A549 (cell line): Measurements from ENCODE around the gene GRIK4. TPM values are rescaled to one million over a fixed set of nuclear protein-coding genes. Genes with fewer than 3 reads are reported as not detected.

ENCODE experiments used
- ATAC-seq, 2 experiments: fragments of 200-7000 bp in 1 of 2; fragments of >200 bp in 1 of 2; cut with Nextera tagmentation in 1 of 2; cut with Tn5 transposase in 1 of 2; 3 replicates each; pipeline versions ENCODE4 v1.8.0 to v1.9.1; 2018 to 2020; ENCODE audit warnings: mild to moderate bottlenecking in 1 of 2, moderate library complexity in 1 of 2
- CTCF ChIA-PET: fragments of 300-600 bp; sonication (Branson Sonifier 250); formaldehyde crosslinking; extraction: SDS; loops from one replicate; lab custom pipeline; 2021; ENCODE audit warnings: antibody characterized with exemption, inconsistent platforms; lab: Yijun Ruan, JAX
- POLR2A ChIA-PET: fragments of 350-600 bp; formaldehyde crosslinking; extraction: SDS; loops from one replicate; lab custom pipeline; 2021; ENCODE audit warnings: antibody characterized with exemption, inconsistent platforms; lab: Yijun Ruan, JAX
- DNase-seq, 2 experiments: peaks; one replicate each; pipeline versions ENCODE4 v3.0.0 to v3.0.0-alpha.2; 2011 to 2016; ENCODE audit warnings: low read depth in 1 of 2, low spot score in 1 of 2
- FAIRE-seq: peaks from 2 replicates; lab custom pipeline; 2011; peaks lifted over from hg19 to GRCh38; lab: Jason Lieb, UNC
- H3K27ac ChIP-seq, 2 experiments: fragments of >200 bp; sonication (Bioruptor Twin); formaldehyde crosslinking; 3 replicates each; pipeline ENCODE4 v1.5.1; 2016 to 2017
- H3K4me1 ChIP-seq: fragments of >200 bp; sonication (Bioruptor Twin); formaldehyde crosslinking; 3 replicates; pipeline ENCODE4 v1.6.1; 2016
- H3K4me2 ChIP-seq: fragments of >200 bp; sonication (Bioruptor Twin); formaldehyde crosslinking; 3 replicates; pipeline ENCODE4 v1.6.1; 2016
- H3K4me3 ChIP-seq: fragments of >200 bp; sonication (Bioruptor Twin); formaldehyde crosslinking; 3 replicates; pipeline ENCODE4 v1.5.1; 2016
- H3K9me3 ChIP-seq: fragments of >200 bp; sonication (Bioruptor Twin); formaldehyde crosslinking; 3 replicates; pipeline ENCODE4 v1.6.1; 2016
- BCL3 ChIP-seq: fragments of >200 bp; sonication (Bioruptor Twin); formaldehyde crosslinking; IDR thresholded peaks from 3 replicates; pipeline ENCODE4 v1.6.1; 2016
- BHLHE40 ChIP-seq: IDR thresholded peaks from 2 replicates; pipeline ENCODE4 v1.6.1; 2012; ENCODE audit warnings: low read depth, low read length, inconsistent platforms
- CBX2 ChIP-seq: fragments of 200-600 bp; sonication (generic); IDR thresholded peaks from 2 replicates; pipeline ENCODE4 v1.6.1; 2016; ENCODE audit warnings: low read depth, mild to moderate bottlenecking, borderline replicate concordance
- CBX8 ChIP-seq: fragments of 200-600 bp; sonication (generic); IDR thresholded peaks from 2 replicates; pipeline ENCODE4 v1.6.1; 2016
- CHD4 ChIP-seq: fragments of 200-600 bp; sonication (generic); IDR thresholded peaks from 2 replicates; pipeline ENCODE4 v1.6.1; 2016; ENCODE audit warnings: antibody characterized with exemption, mild to moderate bottlenecking, borderline replicate concordance
- ELK1 ChIP-seq: fragments of 150-350 bp; IDR thresholded peaks from 2 replicates; pipeline ENCODE4 v1.6.1; 2014; ENCODE audit warnings: low read depth, mild to moderate bottlenecking, low read length
- EP300 ChIP-seq, 2 experiments: fragments of >200 bp; sonication (Bioruptor Twin); formaldehyde crosslinking; IDR thresholded peaks; 2 replicates in 1 of 2; 3 replicates in 1 of 2; pipeline ENCODE4 v1.6.1; 2016 to 2017
- FOXS1 ChIP-seq: fragments of 250-450 bp; sonication (Bioruptor Pico); IDR thresholded peaks from 2 replicates; pipeline ENCODE4 v1.5.0; 2020; ENCODE audit warnings: mild to moderate bottlenecking, moderate library complexity
- HOXA7 ChIP-seq: fragments of 250-450 bp; sonication (Bioruptor Pico); IDR thresholded peaks from 2 replicates; pipeline ENCODE4 v1.5.0; 2020; ENCODE audit warnings: mild to moderate bottlenecking, moderate library complexity
- HOXB5 ChIP-seq: fragments of 250-450 bp; sonication (Bioruptor Pico); IDR thresholded peaks from 2 replicates; pipeline ENCODE4 v1.5.0; 2020; ENCODE audit warnings: mild to moderate bottlenecking, moderate library complexity
- JUNB ChIP-seq: fragments of >200 bp; sonication (Bioruptor Twin); formaldehyde crosslinking; IDR thresholded peaks from 2 replicates; pipeline ENCODE4 v1.6.1; 2016
- KDM1A ChIP-seq: fragments of 200-600 bp; sonication (generic); IDR thresholded peaks from 2 replicates; pipeline ENCODE4 v1.6.1; 2016; ENCODE audit warnings: low read depth, mild to moderate bottlenecking
- KDM5A ChIP-seq: fragments of 200-600 bp; sonication (generic); IDR thresholded peaks from 2 replicates; pipeline ENCODE4 v1.6.1; 2016; ENCODE audit warnings: antibody characterized with exemption, mild to moderate bottlenecking
- NFE2L2 ChIP-seq: fragments of 150-350 bp; conservative IDR thresholded peaks from 2 replicates; pipeline ENCODE4 v1.6.1; 2014; ENCODE audit warnings: low read length
- NPAS2 ChIP-seq: fragments of 250-450 bp; sonication (Bioruptor Pico); IDR thresholded peaks from 2 replicates; pipeline ENCODE4 v1.8.0; 2022; ENCODE audit warnings: mild to moderate bottlenecking, moderate library complexity, borderline replicate concordance
- NR3C1 ChIP-seq: fragments of >200 bp; sonication (Bioruptor Twin); formaldehyde crosslinking; IDR thresholded peaks from 3 replicates; pipeline ENCODE4 v1.6.1; 2017
- POLR2A ChIP-seq: IDR thresholded peaks from 2 replicates; pipeline ENCODE4 v1.6.1; 2012; ENCODE audit warnings: mild to moderate bottlenecking, low read length
- POLR2AphosphoS2 ChIP-seq: conservative IDR thresholded peaks from 2 replicates; pipeline ENCODE4 v1.6.1; 2012; ENCODE audit warnings: low read length, improper control_type of control experiment, inconsistent platforms
- RAD21 ChIP-seq, 2 experiments: fragments of >200 bp in 1 of 2; sonication (Bioruptor Twin) in 1 of 2; formaldehyde crosslinking in 1 of 2; IDR thresholded peaks in 1 of 2; conservative IDR thresholded peaks in 1 of 2; 2 replicates in 1 of 2; 3 replicates in 1 of 2; pipeline ENCODE4 v1.6.1; 2012 to 2018; ENCODE audit warnings: inconsistent platforms in 1 of 2
- RARB ChIP-seq: fragments of 250-450 bp; sonication (Bioruptor Pico); IDR thresholded peaks from 2 replicates; pipeline ENCODE4 v1.8.0; 2021; ENCODE audit warnings: mild to moderate bottlenecking, moderate library complexity
- RFX5 ChIP-seq: fragments of 450-650 bp; IDR thresholded peaks from 2 replicates; pipeline ENCODE4 v1.7.1; 2014; ENCODE audit warnings: antibody characterized with exemption, mild to moderate bottlenecking, moderate library complexity
- TP53 ChIP-seq: fragments of 250-450 bp; sonication (Bioruptor Pico); IDR thresholded peaks from 2 replicates; pipeline ENCODE4 v1.5.0; 2021; ENCODE audit warnings: mild to moderate bottlenecking, moderate library complexity
- ZC3H11A ChIP-seq: fragments of 450-650 bp; IDR thresholded peaks from 2 replicates; pipeline ENCODE4 v1.6.1; 2014; ENCODE audit warnings: antibody characterized with exemption, mild to moderate bottlenecking
- ZSCAN20 ChIP-seq: fragments of 250-450 bp; sonication (Bioruptor Pico); IDR thresholded peaks from 2 replicates; pipeline ENCODE4 v1.8.0; 2022; ENCODE audit warnings: mild to moderate bottlenecking, moderate library complexity
- WGBS: methylation state at CpG from one replicate; pipeline ENCODE4 v1.1.6; 2017; ENCODE audit errors: missing lambda C conversion rate; 5-methylcytosine and 5-hydroxymethylcytosine counted together
- polyA plus RNA-seq, 4 experiments: library from polyadenylated mRNA; depleted of rRNA in 3 of 4; stranded (reverse); fragments of >200 nt; fragmentation: RNase III in 1 of 4; extraction: RNeasy Plus Mini Kit Qiagen cat#74134 plus additional on column Dnase treatment in 1 of 4; gene quantifications; 2 replicates in 3 of 4; 3 replicates in 1 of 4; pipeline ENCODE4 v1.2.3, GENCODE V29; 2011 to 2017
- TF ChIP-seq, protein P1 (sequence below): fragments of 250-450 bp; sonication (Bioruptor Pico); IDR thresholded peaks from 2 replicates; pipeline ENCODE4 v1.5.0; 2021; ENCODE audit warnings: mild to moderate bottlenecking, moderate library complexity, borderline replicate concordance
- TF ChIP-seq, protein P2 (sequence below): fragments of 450-650 bp; IDR thresholded peaks from 2 replicates; pipeline ENCODE4 v1.6.1; 2014; ENCODE audit warnings: antibody characterized with exemption

GRIK4 gene
- polyA plus RNA-seq, 2 of the 4 experiments (the other 2 are of a cell fraction) = 0.01 TPM; not detected in 1

DNA sequence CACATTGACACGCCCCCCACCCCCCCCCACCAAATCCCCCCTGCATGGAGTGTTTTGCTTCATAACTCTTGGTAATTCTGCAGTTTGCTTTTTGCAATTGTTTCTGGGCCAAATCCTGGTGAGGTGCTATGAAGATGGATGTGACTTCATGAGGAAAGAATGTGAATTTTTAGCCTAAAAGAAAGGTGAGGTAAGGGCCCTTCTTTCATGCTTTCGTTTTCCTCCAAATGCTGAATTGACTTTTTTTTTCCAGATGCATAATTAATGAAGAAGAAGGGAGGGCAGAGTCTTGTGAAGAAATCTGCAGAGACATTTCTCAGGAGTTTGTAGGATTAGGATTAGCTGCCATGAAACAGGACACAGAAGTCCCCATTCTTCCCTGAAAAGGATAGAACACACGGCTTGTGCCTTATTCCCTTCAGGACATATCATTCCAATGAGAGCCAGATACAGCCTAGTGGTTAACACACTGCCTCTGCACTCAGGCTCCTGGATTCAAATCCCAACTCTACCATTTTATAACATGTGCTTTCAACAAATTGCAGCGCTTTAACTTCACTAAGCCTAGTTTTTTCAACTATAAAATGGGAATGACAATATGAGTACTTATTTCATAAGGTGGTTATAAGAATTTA is 492.8 kb downstream of the GRIK4 start:
- ATAC-seq = no peak

GRCh38 chr11:121006922-121007321 is 495.4 kb downstream of the GRIK4 start:
- no peaks in the 10 kb centered on the region; the same call in 2 of the 3 replicates for H3K9me3 ChIP-seq
- DNase-seq = no peak
- CTCF ChIA-PET = no interaction called here
- TF ChIP-seq NPAS2 (CRISPR knock-in tag) = no peak
- no peak for TF ChIP-seq RFX5
- no peak for TF ChIP-seq NFE2L2
- no peak for TF ChIP-seq ZSCAN20 (CRISPR knock-in tag)
- no peak for TF ChIP-seq ELK1
- TF ChIP-seq BCL3 = no peak
- TF ChIP-seq FOXS1 (CRISPR knock-in tag) = no peak
- TF ChIP-seq KDM5A = no peak
- TF ChIP-seq NR3C1 = no peak
- no peak for TF ChIP-seq POLR2A
- TF ChIP-seq, all 56 proteins: peak for 0
- ATAC-seq (no peak), FAIRE-seq (no peak)
- POLR2A ChIA-PET = no interaction called here
- Histone ChIP-seq H3K4me3 (no peak overlapping the region), H3K27ac (no peak overlapping the region), H3K4me1 (no peaks in the 10 kb centered on the region), H3K4me2 (no peak overlapping the region)
- WGBS = 0% methylated on average over 1 of the region's 1 CpG

More for the DNA sequence above, 492.8 kb downstream of the GRIK4 start:
- Histone ChIP-seq H3K4me1 (no peaks in the 10 kb centered on the region), H3K9me3 (no peaks in the 10 kb centered on the region; the same call in 2 of the 3 replicates), H3K4me2 (no peak overlapping the region), H3K4me3 (no peak overlapping the region), H3K27ac (no peak overlapping the region)
- ChIA-PET CTCF (no interaction called here), POLR2A (no interaction called here)
- 32% methylated on average over 3 of the region's 4 CpGs for WGBS
- no peak for FAIRE-seq
- TF ChIP-seq HOXB5 (CRISPR knock-in tag) (no peak), CHD4 (no peak), KDM1A (no peak), ZC3H11A (no peak), HOXA7 (CRISPR knock-in tag) (no peak), CBX8 (no peak), TP53 (no peak), RAD21 (conservative IDR thresholded peaks at IDR 0.05 in 1 of 2, IDR thresholded peaks at IDR 0.05 in 1 of 2) (no peak), POLR2AphosphoS2 (no peak), EP300 (IDR thresholded peaks at IDR 0.05) (no peak), BHLHE40 (no peak), JUNB (no peak), RARB (no peak), CBX2 (no peak)
- TF ChIP-seq, protein P1, sequence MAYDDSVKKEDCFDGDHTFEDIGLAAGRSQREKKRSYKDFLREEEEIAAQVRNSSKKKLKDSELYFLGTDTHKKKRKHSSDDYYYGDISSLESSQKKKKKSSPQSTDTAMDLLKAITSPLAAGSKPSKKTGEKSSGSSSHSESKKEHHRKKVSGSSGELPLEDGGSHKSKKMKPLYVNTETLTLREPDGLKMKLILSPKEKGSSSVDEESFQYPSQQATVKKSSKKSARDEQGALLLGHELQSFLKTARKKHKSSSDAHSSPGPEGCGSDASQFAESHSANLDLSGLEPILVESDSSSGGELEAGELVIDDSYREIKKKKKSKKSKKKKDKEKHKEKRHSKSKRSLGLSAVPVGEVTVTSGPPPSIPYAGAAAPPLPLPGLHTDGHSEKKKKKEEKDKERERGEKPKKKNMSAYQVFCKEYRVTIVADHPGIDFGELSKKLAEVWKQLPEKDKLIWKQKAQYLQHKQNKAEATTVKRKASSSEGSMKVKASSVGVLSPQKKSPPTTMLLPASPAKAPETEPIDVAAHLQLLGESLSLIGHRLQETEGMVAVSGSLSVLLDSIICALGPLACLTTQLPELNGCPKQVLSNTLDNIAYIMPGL (CRISPR knock-in tag) = no peak
- TF ChIP-seq, protein P2, sequence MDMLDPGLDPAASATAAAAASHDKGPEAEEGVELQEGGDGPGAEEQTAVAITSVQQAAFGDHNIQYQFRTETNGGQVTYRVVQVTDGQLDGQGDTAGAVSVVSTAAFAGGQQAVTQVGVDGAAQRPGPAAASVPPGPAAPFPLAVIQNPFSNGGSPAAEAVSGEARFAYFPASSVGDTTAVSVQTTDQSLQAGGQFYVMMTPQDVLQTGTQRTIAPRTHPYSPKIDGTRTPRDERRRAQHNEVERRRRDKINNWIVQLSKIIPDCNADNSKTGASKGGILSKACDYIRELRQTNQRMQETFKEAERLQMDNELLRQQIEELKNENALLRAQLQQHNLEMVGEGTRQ = no peak
- no peak for DNase-seq
